Upper lobe of left lung (tissue), 6 donors: ENCODE results near the gene GARS1. TPM values are rescaled to one million over a fixed set of nuclear protein-coding genes. Genes with fewer than 3 reads are reported as not detected.

Source experiments
- ATAC-seq, 2 donors: fragments of 200-7000 bp; cut with Tn5 transposase; one replicate each; pipeline ENCODE4 v1.9.1; 2022; ENCODE audit warnings: mild to moderate bottlenecking in 2 of 2, moderate library complexity in 2 of 2; ENCODE audit not compliant: low FRiP score in 2 of 2
- DNase-seq, 2 donors: peaks; one replicate each; pipeline ENCODE4 v3.0.0-alpha.2; 2019 to 2020
- H3K27ac ChIP-seq, 4 donors: fragments of 200-600 bp; sonication (generic); one replicate each; pipeline ENCODE4 v1.5.1; 2016 to 2019
- H3K27me3 ChIP-seq, 4 donors: fragments of 200-600 bp; sonication (generic); one replicate each; pipeline ENCODE4 v1.5.1; 2017 to 2019
- H3K36me3 ChIP-seq, 4 donors: fragments of 200-600 bp; sonication (generic); one replicate each; pipeline ENCODE4 v1.5.1; 2016 to 2019
- H3K4me1 ChIP-seq, 4 donors: fragments of 200-600 bp; sonication (generic); one replicate each; pipeline ENCODE4 v1.5.1; 2018 to 2019
- H3K4me3 ChIP-seq, 4 donors: fragments of 200-600 bp; sonication (generic); one replicate each; pipeline ENCODE4 v1.5.1; 2017 to 2019; ENCODE audit warnings: mild to moderate bottlenecking in 2 of 4, moderate library complexity in 1 of 4
- H3K9me3 ChIP-seq, 4 donors: fragments of 200-600 bp; sonication (generic); one replicate each; pipeline ENCODE4 v1.5.1; 2018 to 2019
- EP300 ChIP-seq, 4 donors: sonication (generic); formaldehyde crosslinking; IDR thresholded peaks; one replicate each; pipeline ENCODE4 v1.5.1; 2017; ENCODE audit warnings: antibody characterized with exemption in 4 of 4, control low read depth in 2 of 4
- POLR2A ChIP-seq, 4 donors: fragments of 450-650 bp; IDR thresholded peaks; one replicate each; pipeline ENCODE4 v1.5.1; 2016 to 2017; ENCODE audit warnings: antibody characterized with exemption in 4 of 4, mild to moderate bottlenecking in 2 of 4
- POLR2AphosphoS5 ChIP-seq, 2 donors: sonication (generic); formaldehyde crosslinking; IDR thresholded peaks; one replicate each; pipeline ENCODE4 v1.5.1; 2017; ENCODE audit warnings: antibody characterized with exemption in 2 of 2
- WGBS, 2 donors: methylation state at CpG; one replicate each; pipeline ENCODE4 v1.1.5; 2017 to 2018; 5-methylcytosine and 5-hydroxymethylcytosine counted together
- total RNA-seq, 6 donors: library from RNA; depleted of rRNA in 4 of 6; stranded (reverse); fragments of >200 nt in 4 of 6; gene quantifications; one replicate each; pipeline versions ENCODE4 v1.1.0 to v1.2.1, GENCODE V29; 2016 to 2021
- TF ChIP-seq, protein P1 (sequence below), 6 experiments: fragments of 450-650 bp in 4 of 6; fragments of 200-600 bp in 2 of 6; sonication (generic) in 2 of 6; IDR thresholded peaks; one replicate each; pipeline ENCODE4 v1.5.1; 2016 to 2019; ENCODE audit warnings: antibody characterized with exemption in 6 of 6
- donor health status: DM: no; HTN: no; CAD: no; lungs with moderate emphysema.
- donor health status: DM: no; HTN: yes; CAD: no; lungs with severe emphysema.

Gene GARS1
- total RNA-seq, 6 donors from 2014 or later: 59.5 to 107 (median 81.6) TPM

DNA sequence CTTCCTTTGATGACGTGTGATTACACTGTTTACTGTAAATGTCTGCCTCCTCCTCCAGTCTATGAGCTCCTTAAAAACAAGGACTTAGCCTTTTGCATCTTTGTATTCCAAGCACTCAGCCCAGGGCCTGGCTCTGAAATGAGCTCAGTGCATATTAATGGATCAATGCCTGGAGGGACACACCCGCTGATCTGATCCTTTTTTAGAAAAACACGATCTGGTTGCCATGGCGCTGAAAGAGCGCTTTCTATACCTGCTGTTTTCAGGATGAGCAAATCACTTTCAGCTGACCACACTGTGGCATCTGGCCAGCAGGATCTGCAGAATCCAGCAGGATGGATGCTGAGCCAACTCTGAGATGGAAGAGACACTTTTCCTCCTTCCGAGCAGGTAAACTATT, 37.8 kb upstream of the GARS1 start:
- H3K27me3 ChIP-seq: no peaks in the 10 kb centered on the region
- no peak overlapping the region for H3K4me3 ChIP-seq
- ATAC-seq (peak in 1 of 2 donors; percentile 70), DNase-seq (no peak)
- no peak overlapping the region for H3K27ac ChIP-seq
- 79 to 87% methylated on average over 6 of the region's 6 CpGs for WGBS, 2 donors
- peaks cover 0 to 11% (median 3%) of the 10 kb centered on the region in 4 donors for H3K36me3 ChIP-seq
- H3K4me1 ChIP-seq: peaks cover 0 to 2% (median under 1%) of the 10 kb centered on the region in 4 donors
- no peak for TF ChIP-seq POLR2AphosphoS5 (IDR thresholded peaks at IDR 0.05)
- no peak for TF ChIP-seq POLR2A (IDR thresholded peaks at IDR 0.05)
- TF ChIP-seq, protein P1, sequence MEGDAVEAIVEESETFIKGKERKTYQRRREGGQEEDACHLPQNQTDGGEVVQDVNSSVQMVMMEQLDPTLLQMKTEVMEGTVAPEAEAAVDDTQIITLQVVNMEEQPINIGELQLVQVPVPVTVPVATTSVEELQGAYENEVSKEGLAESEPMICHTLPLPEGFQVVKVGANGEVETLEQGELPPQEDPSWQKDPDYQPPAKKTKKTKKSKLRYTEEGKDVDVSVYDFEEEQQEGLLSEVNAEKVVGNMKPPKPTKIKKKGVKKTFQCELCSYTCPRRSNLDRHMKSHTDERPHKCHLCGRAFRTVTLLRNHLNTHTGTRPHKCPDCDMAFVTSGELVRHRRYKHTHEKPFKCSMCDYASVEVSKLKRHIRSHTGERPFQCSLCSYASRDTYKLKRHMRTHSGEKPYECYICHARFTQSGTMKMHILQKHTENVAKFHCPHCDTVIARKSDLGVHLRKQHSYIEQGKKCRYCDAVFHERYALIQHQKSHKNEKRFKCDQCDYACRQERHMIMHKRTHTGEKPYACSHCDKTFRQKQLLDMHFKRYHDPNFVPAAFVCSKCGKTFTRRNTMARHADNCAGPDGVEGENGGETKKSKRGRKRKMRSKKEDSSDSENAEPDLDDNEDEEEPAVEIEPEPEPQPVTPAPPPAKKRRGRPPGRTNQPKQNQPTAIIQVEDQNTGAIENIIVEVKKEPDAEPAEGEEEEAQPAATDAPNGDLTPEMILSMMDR (IDR thresholded peaks at IDR 0.05): no peak
- no peak for TF ChIP-seq EP300 (IDR thresholded peaks at IDR 0.05)
- no peaks in the 10 kb centered on the region for H3K9me3 ChIP-seq

DNA sequence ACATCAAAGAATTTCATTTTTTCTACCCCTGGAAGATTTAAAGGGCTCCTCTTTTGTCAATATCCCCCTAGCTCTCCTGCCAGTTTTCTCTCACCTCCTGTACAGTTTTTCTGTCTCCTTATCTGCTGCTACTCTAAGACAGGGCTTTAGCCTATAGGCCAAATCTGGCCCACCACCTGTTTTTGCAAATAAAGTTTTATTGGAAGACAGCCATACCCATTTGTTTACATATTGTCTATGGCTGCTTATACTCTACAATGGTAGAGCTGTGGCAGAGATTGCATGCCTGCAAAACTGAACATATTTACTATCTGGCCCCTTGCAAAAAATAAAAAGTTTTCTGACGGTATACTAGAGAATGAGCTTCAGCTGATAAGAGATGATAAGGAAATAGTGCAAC, 37.4 kb upstream of the GARS1 start:
- ATAC-seq: no peak
- 82 to 100% methylated on average over 1 of the region's 1 CpG for WGBS, 2 donors
- TF ChIP-seq, protein P1 (IDR thresholded peaks at IDR 0.05): no peak
- no peak for TF ChIP-seq POLR2AphosphoS5 (IDR thresholded peaks at IDR 0.05)
- no peak for TF ChIP-seq EP300 (IDR thresholded peaks at IDR 0.05)
- TF ChIP-seq POLR2A (IDR thresholded peaks at IDR 0.05): no peak
- no peak overlapping the region for H3K27ac ChIP-seq
- H3K4me1 ChIP-seq: no peaks in the 10 kb centered on the region
- DNase-seq: no peak
- no peaks in the 10 kb centered on the region for H3K9me3 ChIP-seq
- H3K4me3 ChIP-seq: no peak overlapping the region
- no peaks in the 10 kb centered on the region for H3K27me3 ChIP-seq
- peaks cover 0 to 14% (median 4%) of the 10 kb centered on the region in 4 donors for H3K36me3 ChIP-seq

DNA sequence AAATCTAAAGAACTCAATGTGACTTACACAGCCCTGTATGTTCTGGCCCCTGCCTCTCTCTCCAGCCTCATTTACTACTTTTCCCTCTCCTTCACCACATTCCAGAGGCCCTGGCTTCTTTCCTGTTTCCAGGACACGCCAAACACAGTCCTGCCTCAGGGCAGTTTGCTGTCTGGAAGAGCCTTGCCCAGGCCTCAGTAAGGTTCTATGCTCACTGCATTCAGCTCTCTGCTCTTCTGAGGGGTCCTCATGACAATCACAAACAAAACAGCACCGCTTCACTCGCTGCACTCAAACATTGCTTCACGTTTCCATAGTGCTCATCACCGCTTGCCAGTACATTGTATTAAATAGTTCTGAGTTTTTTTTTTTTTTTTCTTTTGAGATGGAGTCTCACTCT, 35.1 kb upstream of the GARS1 start:
- Histone ChIP-seq H3K27me3 (no peaks in the 10 kb centered on the region), H3K27ac (peak overlapping the region in 1 of 4 donors; percentile 3), H3K9me3 (no peaks in the 10 kb centered on the region), H3K4me1 (no peaks in the 10 kb centered on the region), H3K36me3 (peaks cover 0 to 29% (median 7%) of the 10 kb centered on the region in 4 donors), H3K4me3 (no peak overlapping the region)
- TF ChIP-seq, protein P1 (IDR thresholded peaks at IDR 0.05): no peak
- TF ChIP-seq POLR2AphosphoS5 (IDR thresholded peaks at IDR 0.05) (no peak), POLR2A (IDR thresholded peaks at IDR 0.05) (no peak), EP300 (IDR thresholded peaks at IDR 0.05) (no peak)
- ATAC-seq (no peak), DNase-seq (no peak)
- 84 to 85% methylated on average over 5 of the region's 5 CpGs for WGBS, 2 donors

DNA sequence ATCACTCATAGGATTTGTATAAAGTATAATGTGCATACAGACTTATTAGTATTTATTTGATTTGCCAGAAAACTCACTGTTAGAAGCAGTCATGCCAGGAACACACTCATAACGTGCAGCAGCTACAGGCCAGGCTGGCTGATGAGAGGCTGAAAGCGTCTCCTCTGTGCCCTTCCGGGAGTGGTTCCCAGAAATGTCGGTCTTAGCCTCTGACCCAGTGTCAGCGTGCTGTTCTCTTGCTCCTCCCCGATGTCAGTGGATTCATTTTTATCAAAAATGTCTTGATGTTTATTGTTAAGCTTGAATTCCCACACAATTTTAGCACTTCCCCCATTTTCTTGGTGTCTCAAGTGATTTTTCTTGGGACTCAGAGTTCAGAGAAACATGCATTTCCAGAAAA, 33.3 kb upstream of the GARS1 start:
- Histone ChIP-seq H3K4me3 (no peak overlapping the region), H3K27me3 (no peaks in the 10 kb centered on the region), H3K36me3 (peaks cover 0 to 39% (median 8%) of the 10 kb centered on the region in 4 donors), H3K27ac (no peak overlapping the region), H3K9me3 (no peaks in the 10 kb centered on the region), H3K4me1 (no peaks in the 10 kb centered on the region)
- WGBS, 2 donors: 54 to 91% methylated on average over 6 of the region's 6 CpGs
- ATAC-seq (no peak), DNase-seq (no peak)
- no peak for TF ChIP-seq POLR2A (IDR thresholded peaks at IDR 0.05)
- no peak for TF ChIP-seq POLR2AphosphoS5 (IDR thresholded peaks at IDR 0.05)
- TF ChIP-seq, protein P1 (IDR thresholded peaks at IDR 0.05): no peak
- no peak for TF ChIP-seq EP300 (IDR thresholded peaks at IDR 0.05)

DNA sequence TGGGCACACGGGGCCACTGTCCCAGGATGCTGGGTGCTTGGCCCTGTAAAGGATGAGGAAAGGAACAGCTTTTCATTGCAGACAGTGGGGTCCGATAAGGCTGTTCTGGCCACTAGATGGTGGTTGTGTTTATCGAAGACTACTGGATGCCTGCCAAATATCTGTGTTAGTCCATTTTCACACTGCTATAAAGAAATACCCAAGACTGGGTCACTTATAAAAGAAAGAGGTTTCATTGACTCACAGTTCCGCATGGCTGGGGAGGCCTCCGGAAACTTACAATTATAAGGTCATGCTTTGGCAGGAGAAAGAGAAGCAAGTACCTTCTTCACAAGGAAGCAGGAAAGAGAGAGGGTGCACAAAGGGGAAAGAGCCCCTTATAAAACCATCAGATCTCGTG, 32.2 kb upstream of the GARS1 start:
- H3K4me1 ChIP-seq: no peaks in the 10 kb centered on the region
- no peak overlapping the region for H3K27ac ChIP-seq
- TF ChIP-seq POLR2AphosphoS5 (IDR thresholded peaks at IDR 0.05): no peak
- TF ChIP-seq, protein P1 (IDR thresholded peaks at IDR 0.05): no peak
- TF ChIP-seq POLR2A (IDR thresholded peaks at IDR 0.05): no peak
- no peak for TF ChIP-seq EP300 (IDR thresholded peaks at IDR 0.05)
- H3K36me3 ChIP-seq: peaks cover 0 to 42% (median 9%) of the 10 kb centered on the region in 4 donors
- no peak overlapping the region for H3K4me3 ChIP-seq
- no peaks in the 10 kb centered on the region for H3K9me3 ChIP-seq
- H3K27me3 ChIP-seq: no peaks in the 10 kb centered on the region
- WGBS, 2 donors: 55 to 60% methylated on average over 6 of the region's 6 CpGs
- ATAC-seq (no peak), DNase-seq (no peak)
